ENCODE measurements around the gene BARX2.

The BARX2 gene

GRCh38 chr11:129440028-129440713, 64.5 kb downstream of the BARX2 start:
- no peak for DNase-seq (ENCODE audit: low spot score)

GRCh38 chr11:129442171-129442570, 66.5 kb downstream of the BARX2 start:
- no peak for DNase-seq (ENCODE audit: low spot score)

- no peak for DNase-seq (ENCODE audit: low spot score)
These were observed 67.6 kb downstream of the BARX2 start for GRCh38 chr11:129443276-129443675.

GRCh38 chr11:129444274-129444673, 68.6 kb downstream of the BARX2 start:
- no peak for DNase-seq (ENCODE audit: low spot score)

- no peak for DNase-seq (ENCODE audit: low spot score)
These were observed 69.6 kb downstream of the BARX2 start for GRCh38 chr11:129445226-129445625.

GRCh38 chr11:129446572-129446971, 70.9 kb downstream of the BARX2 start:
- DNase-seq (ENCODE audit: low spot score): no peak

- DNase-seq (ENCODE audit: low spot score): no peak
These were observed 72.1 kb downstream of the BARX2 start for GRCh38 chr11:129447654-129448239.

- DNase-seq (ENCODE audit: low spot score): no peak
These were observed 75.9 kb downstream of the BARX2 start for GRCh38 chr11:129451524-129451923.

- no peak for DNase-seq (ENCODE audit: low spot score)
These were observed 77.7 kb downstream of the BARX2 start for GRCh38 chr11:129453293-129453721.

- DNase-seq (ENCODE audit: low spot score): no peak
These were observed 79.5 kb downstream of the BARX2 start for GRCh38 chr11:129455101-129455500.

- DNase-seq (ENCODE audit: low spot score): no peak
These were observed 80.4 kb downstream of the BARX2 start for GRCh38 chr11:129455756-129456655.

GRCh38 chr11:129457321-129457720, 81.7 kb downstream of the BARX2 start:
- no peak for DNase-seq (ENCODE audit: low spot score)

GRCh38 chr11:129458278-129458677, 82.6 kb downstream of the BARX2 start:
- DNase-seq (ENCODE audit: low spot score): no peak

GRCh38 chr11:129458756-129459535, 83.3 kb downstream of the BARX2 start:
- no peak for DNase-seq (ENCODE audit: low spot score)

GRCh38 chr11:129460714-129461113, 85.1 kb downstream of the BARX2 start:
- DNase-seq (ENCODE audit: low spot score): no peak

- DNase-seq (ENCODE audit: low spot score): no peak
These were observed 108.4 kb downstream of the BARX2 start for GRCh38 chr11:129484068-129484467.

GRCh38 chr11:129489249-129489648, 113.6 kb downstream of the BARX2 start:
- no peak for DNase-seq (ENCODE audit: low spot score)

GRCh38 chr11:129490004-129490403, 114.4 kb downstream of the BARX2 start:
- no peak for DNase-seq (ENCODE audit: low spot score)

- DNase-seq (ENCODE audit: low spot score): no peak
These were observed 118.1 kb downstream of the BARX2 start for GRCh38 chr11:129493746-129494145.
